ENCODE measurements around the gene NOX5. TPM values are rescaled to one million over a fixed set of nuclear protein-coding genes. Genes with fewer than 3 reads are reported as not detected.

Gene NOX5
- total RNA-seq, 1 donor from 2014 or later = 0.20 TPM

DNA sequence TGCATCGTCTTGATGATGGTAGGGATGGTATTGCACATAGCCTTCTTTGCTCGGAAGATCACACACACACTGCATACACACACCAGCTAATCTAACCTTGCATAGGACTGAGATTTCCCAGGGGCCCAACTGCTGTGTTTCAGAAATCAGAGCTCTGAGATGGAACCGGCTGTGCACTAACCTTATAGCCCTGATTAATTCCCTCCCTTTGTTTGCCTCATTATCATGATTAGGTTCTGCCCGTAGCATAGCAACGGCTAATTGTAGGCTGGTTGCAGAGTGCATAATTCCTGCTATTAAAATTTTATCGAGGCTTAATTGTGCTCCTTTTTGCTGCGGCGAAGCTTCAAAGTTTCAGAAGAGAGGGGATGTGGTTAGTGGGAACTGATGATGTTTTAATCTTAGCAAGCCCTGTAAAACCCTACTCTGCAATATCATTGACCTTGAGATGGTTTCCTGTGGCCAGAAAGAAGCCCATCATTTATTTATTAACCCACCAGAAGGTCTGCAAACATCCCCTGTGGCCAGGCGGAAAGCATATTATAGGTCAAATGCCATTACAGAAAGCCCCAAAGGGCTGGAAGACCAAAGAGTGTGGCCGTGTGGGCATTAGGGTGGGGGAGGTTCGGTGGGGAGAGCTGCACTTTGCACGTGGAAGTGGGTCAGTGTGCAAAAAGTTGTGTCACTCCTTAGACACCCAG is 89.7 kb downstream of the NOX5 start:
- DNase-seq (ENCODE audit: low spot score in 2 of 2, unreplicated experiment in 2 of 2) = no peak
- no peak overlapping the region for H3K4me3 Mint-ChIP-seq
- no peaks in the 10 kb centered on the region for H3K27me3 Mint-ChIP-seq (ENCODE audit: low read depth)
- TF ChIP-seq, protein P1, sequence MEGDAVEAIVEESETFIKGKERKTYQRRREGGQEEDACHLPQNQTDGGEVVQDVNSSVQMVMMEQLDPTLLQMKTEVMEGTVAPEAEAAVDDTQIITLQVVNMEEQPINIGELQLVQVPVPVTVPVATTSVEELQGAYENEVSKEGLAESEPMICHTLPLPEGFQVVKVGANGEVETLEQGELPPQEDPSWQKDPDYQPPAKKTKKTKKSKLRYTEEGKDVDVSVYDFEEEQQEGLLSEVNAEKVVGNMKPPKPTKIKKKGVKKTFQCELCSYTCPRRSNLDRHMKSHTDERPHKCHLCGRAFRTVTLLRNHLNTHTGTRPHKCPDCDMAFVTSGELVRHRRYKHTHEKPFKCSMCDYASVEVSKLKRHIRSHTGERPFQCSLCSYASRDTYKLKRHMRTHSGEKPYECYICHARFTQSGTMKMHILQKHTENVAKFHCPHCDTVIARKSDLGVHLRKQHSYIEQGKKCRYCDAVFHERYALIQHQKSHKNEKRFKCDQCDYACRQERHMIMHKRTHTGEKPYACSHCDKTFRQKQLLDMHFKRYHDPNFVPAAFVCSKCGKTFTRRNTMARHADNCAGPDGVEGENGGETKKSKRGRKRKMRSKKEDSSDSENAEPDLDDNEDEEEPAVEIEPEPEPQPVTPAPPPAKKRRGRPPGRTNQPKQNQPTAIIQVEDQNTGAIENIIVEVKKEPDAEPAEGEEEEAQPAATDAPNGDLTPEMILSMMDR (IDR thresholded peaks at IDR 0.05; ENCODE audit: unreplicated experiment) = no peak
- H3K27ac Mint-ChIP-seq = no peak overlapping the region
- no peaks in the 10 kb centered on the region for H3K36me3 Mint-ChIP-seq
- no peaks in the 10 kb centered on the region for H3K4me1 Mint-ChIP-seq
- no peaks in the 10 kb centered on the region for H3K9me3 Mint-ChIP-seq

DNA sequence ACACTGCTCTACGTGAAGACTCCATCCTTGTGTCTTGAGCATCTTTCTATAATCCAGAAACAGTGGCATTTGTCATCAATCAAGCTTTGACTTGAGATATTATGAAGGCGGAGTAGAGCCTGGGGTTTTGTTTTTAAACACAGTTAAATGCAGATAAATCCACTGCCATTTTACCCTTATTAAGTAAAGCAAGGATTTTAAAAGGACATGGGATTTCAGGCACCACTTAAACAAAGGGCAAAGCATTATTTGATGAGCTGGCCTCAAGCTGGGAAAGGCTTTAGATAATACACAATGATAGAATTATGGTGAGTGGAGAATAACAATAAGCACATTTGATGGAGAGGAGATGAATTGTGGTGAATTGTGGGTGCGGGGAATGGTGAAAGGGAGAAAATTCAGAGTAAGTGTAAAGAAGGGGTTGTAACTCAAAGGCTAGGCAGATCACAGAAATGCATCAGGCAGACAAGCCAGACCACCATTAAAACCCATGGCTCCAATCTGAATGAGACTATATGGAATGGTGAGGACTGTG is 91.0 kb downstream of the NOX5 start:
- no peak for DNase-seq (ENCODE audit: low spot score in 2 of 2, unreplicated experiment in 2 of 2)
- Mint-ChIP-seq H3K4me3 (no peak overlapping the region), H3K36me3 (no peaks in the 10 kb centered on the region), H3K27me3 (ENCODE audit: low read depth) (no peaks in the 10 kb centered on the region), H3K27ac (no peak overlapping the region), H3K9me3 (no peaks in the 10 kb centered on the region), H3K4me1 (no peaks in the 10 kb centered on the region)
- TF ChIP-seq, protein P1 (IDR thresholded peaks at IDR 0.05; ENCODE audit: unreplicated experiment) = no peak

DNA sequence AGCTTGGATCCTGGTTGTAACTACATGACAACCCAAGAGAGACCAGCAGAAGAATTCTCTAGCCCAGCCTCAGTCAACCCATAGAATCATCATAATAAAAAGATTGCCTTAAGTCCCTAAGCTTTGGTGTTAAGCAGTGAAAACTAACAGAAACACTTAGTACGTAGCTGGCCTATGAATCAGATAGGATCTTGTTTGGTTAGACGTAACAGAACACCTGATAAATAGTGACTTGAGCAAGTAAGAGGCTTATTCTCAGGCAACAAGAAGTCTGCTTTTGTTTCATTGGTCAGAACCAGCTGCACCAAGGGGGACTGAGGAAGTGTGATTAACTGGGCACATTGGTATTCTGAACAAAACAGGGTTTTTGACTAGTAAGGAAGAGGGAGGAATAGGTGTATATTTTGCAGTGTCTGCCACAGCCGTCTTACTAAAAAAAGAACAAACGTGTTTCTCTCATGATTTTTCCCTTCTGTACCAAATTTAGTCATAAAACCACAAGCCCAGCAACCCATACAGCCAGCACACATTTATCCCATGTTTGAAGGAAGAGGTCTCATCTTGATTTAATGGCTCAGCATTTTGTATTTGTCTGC is 92.6 kb downstream of the NOX5 start:
- no peaks in the 10 kb centered on the region for H3K4me1 Mint-ChIP-seq
- no peaks in the 10 kb centered on the region for H3K36me3 Mint-ChIP-seq
- no peaks in the 10 kb centered on the region for H3K27me3 Mint-ChIP-seq (ENCODE audit: low read depth)
- DNase-seq (ENCODE audit: low spot score in 2 of 2, unreplicated experiment in 2 of 2) = no peak
- TF ChIP-seq, protein P1 (IDR thresholded peaks at IDR 0.05; ENCODE audit: unreplicated experiment) = no peak
- no peak overlapping the region for H3K4me3 Mint-ChIP-seq
- H3K27ac Mint-ChIP-seq = no peak overlapping the region
- H3K9me3 Mint-ChIP-seq = no peaks in the 10 kb centered on the region

Other genes with a start within 250 kb of the NOX5 start
- gene ANP32A, start 193.8 kb upstream of the NOX5 start, total RNA-seq = 179 to 188 TPM (median 183 TPM) in 3 replicates
- gene SPESP1, start 84.2 kb upstream of the NOX5 start, total RNA-seq = not detected in 3 replicates
- 19.6 to 22.0 TPM (median 19.7 TPM) in 3 replicates for gene GLCE, start 145.9 kb downstream of the NOX5 start, total RNA-seq

Data from mesothelial cell of epicardium (in vitro differentiated cells).